Endodermal cell (in vitro differentiated cells): ENCODE measurements around the gene SDK1. TPM values are rescaled to one million over a fixed set of nuclear protein-coding genes. Genes with fewer than 3 reads are reported as not detected.
A peak's percentile ranks its signal among the peaks of the same experiment; 100 is the strongest.

Experiments
- DNase-seq: peaks from one replicate; pipeline ENCODE4 v3.0.0-alpha.2; 2017
- H3K27ac ChIP-seq: 2 replicates; pipeline ENCODE4 v1.5.1; 2013; ENCODE audit warnings: mild to moderate bottlenecking, low read depth, low read length, moderate library complexity
- H3K27me3 ChIP-seq: 2 replicates; pipeline ENCODE4 v1.6.1; 2013; ENCODE audit warnings: mild to moderate bottlenecking, low read length, moderate library complexity; ENCODE audit not compliant: insufficient read depth, control insufficient read depth, poor library complexity, severe bottlenecking
- H3K36me3 ChIP-seq: 2 replicates; pipeline ENCODE4 v1.7.0; 2013; ENCODE audit warnings: mild to moderate bottlenecking, low read length, moderate library complexity; ENCODE audit not compliant: control insufficient read depth, insufficient read depth
- H3K4me1 ChIP-seq: one replicate; pipeline ENCODE4 v1.7.0; 2013; ENCODE audit warnings: low read length; ENCODE audit not compliant: control insufficient read depth, insufficient read depth
- H3K4me3 ChIP-seq: 2 replicates; pipeline ENCODE4 v1.5.1; 2013; ENCODE audit warnings: mild to moderate bottlenecking, low read length, moderate library complexity
- H3K9ac ChIP-seq: 2 replicates; pipeline ENCODE4 v1.6.1; 2013; ENCODE audit warnings: mild to moderate bottlenecking, low read length, moderate library complexity; ENCODE audit not compliant: poor library complexity, severe bottlenecking; ENCODE audit errors: extremely low read depth
- H3K9me3 ChIP-seq: 2 replicates; pipeline ENCODE4 v1.6.1; 2013; ENCODE audit warnings: mild to moderate bottlenecking, low read length, moderate library complexity; ENCODE audit not compliant: control insufficient read depth
- H3K27ac Mint-ChIP-seq: 2 replicates; pipeline ENCODE4 v1.8.0; 2020; ENCODE audit warnings: mixed read lengths
- H3K27me3 Mint-ChIP-seq: 2 replicates; pipeline ENCODE4 v1.8.0; 2021; ENCODE audit warnings: mild to moderate bottlenecking, mixed read lengths; ENCODE audit not compliant: insufficient read depth
- H3K36me3 Mint-ChIP-seq: 2 replicates; pipeline ENCODE4 v1.8.0; 2020; ENCODE audit warnings: low read depth, mixed read lengths
- H3K4me1 Mint-ChIP-seq: 2 replicates; pipeline ENCODE4 v1.8.0; 2020; ENCODE audit warnings: mixed read lengths
- H3K4me3 Mint-ChIP-seq: 2 replicates; pipeline ENCODE4 v1.8.0; 2020; ENCODE audit warnings: mild to moderate bottlenecking, moderate library complexity, mixed read lengths
- H3K9me3 Mint-ChIP-seq: 2 replicates; pipeline ENCODE4 v1.8.0; 2020; ENCODE audit warnings: mild to moderate bottlenecking, mixed read lengths
- WGBS, 2 experiments: methylation state at CpG; one replicate each; pipeline versions ENCODE4 v1.1.5 to v1.1.7; 2013; ENCODE audit warnings: missing lambda C conversion rate in 2 of 2, mixed read lengths in 1 of 2; ENCODE audit not compliant: insufficient coverage in 1 of 2, insufficient read length in 1 of 2; 5-methylcytosine and 5-hydroxymethylcytosine counted together
- total RNA-seq, 2 donors: library from RNA; stranded (reverse); fragmentation: NEBNext Ultra II Directional in 1 of 2; extraction: Animal tissue kit (Norgen Biotek cat#: 25700) in 1 of 2; gene quantifications; 2 replicates in 1 of 2; 3 replicates in 1 of 2; pipeline ENCODE4 v1.2.1, GENCODE V29; 2021
- TF ChIP-seq, protein P1 (sequence below): fragments of 200-600 bp; sonication (generic); conservative IDR thresholded peaks from 2 replicates; pipeline ENCODE4 v1.5.0; 2021; ENCODE audit warnings: antibody characterized with exemption, mild to moderate bottlenecking

The SDK1 gene
- total RNA-seq, 2 donors from 2014 or later = 22.7 to 23.1 TPM

DNA sequence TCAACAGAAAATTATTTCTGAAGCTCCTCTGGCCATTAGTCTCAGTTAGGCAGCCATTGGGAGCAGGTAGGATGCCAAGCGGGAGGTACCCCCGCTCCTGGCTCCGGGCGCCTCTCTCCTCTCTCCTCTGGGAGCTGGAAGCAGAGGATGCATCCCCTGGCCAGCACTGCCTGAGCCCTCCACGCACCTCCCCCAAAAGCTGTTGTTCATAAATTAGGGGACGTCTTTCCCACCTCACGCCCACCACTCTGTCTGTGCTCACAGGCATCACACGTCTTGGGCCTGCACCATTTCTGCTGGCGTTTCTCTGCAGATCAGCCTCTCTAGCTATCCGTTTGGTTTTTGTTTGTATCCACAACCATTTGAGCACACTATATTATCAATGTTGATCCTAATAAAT is 772.0 kb downstream of the SDK1 start:
- H3K27me3 Mint-ChIP-seq = no peaks in the 10 kb centered on the region
- H3K36me3 Mint-ChIP-seq = peaks cover 23% of the 10 kb centered on the region
- no peaks in the 10 kb centered on the region for H3K27me3 ChIP-seq
- TF ChIP-seq, protein P1, sequence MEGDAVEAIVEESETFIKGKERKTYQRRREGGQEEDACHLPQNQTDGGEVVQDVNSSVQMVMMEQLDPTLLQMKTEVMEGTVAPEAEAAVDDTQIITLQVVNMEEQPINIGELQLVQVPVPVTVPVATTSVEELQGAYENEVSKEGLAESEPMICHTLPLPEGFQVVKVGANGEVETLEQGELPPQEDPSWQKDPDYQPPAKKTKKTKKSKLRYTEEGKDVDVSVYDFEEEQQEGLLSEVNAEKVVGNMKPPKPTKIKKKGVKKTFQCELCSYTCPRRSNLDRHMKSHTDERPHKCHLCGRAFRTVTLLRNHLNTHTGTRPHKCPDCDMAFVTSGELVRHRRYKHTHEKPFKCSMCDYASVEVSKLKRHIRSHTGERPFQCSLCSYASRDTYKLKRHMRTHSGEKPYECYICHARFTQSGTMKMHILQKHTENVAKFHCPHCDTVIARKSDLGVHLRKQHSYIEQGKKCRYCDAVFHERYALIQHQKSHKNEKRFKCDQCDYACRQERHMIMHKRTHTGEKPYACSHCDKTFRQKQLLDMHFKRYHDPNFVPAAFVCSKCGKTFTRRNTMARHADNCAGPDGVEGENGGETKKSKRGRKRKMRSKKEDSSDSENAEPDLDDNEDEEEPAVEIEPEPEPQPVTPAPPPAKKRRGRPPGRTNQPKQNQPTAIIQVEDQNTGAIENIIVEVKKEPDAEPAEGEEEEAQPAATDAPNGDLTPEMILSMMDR = no peak
- no peak overlapping the region for H3K27ac Mint-ChIP-seq
- H3K4me1 ChIP-seq = no peaks in the 10 kb centered on the region
- peak; percentile 33 for DNase-seq
- H3K27ac ChIP-seq = no peak overlapping the region
- 81 to 92% methylated on average over 5 to 10 of the region's 10 CpGs for WGBS, 2 experiments
- H3K9me3 Mint-ChIP-seq = peaks cover 6% of the 10 kb centered on the region
- H3K9me3 ChIP-seq = no peaks in the 10 kb centered on the region
- peaks cover 13% of the 10 kb centered on the region for H3K4me1 Mint-ChIP-seq
- H3K9ac ChIP-seq = no peak overlapping the region
- H3K4me3 ChIP-seq = no peak overlapping the region
- H3K36me3 ChIP-seq = no peaks in the 10 kb centered on the region
- H3K4me3 Mint-ChIP-seq = no peak overlapping the region

- Histone ChIP-seq H3K4me3 (no peak overlapping the region), H3K36me3 (no peaks in the 10 kb centered on the region), H3K27me3 (no peaks in the 10 kb centered on the region), H3K4me1 (no peaks in the 10 kb centered on the region), H3K9ac (no peak overlapping the region), H3K27ac (no peak overlapping the region), H3K9me3 (no peaks in the 10 kb centered on the region)
- Mint-ChIP-seq H3K27ac (no peak overlapping the region), H3K9me3 (peaks cover 6% of the 10 kb centered on the region), H3K27me3 (no peaks in the 10 kb centered on the region), H3K4me1 (peaks cover 13% of the 10 kb centered on the region), H3K36me3 (peaks cover 29% of the 10 kb centered on the region), H3K4me3 (no peak overlapping the region)
- WGBS, 2 experiments = 88 to 93% methylated on average over 5 to 13 of the region's 13 CpGs
- TF ChIP-seq, protein P1 = no peak
- DNase-seq = peak; percentile 45
These were observed 772.7 kb downstream of the SDK1 start for GRCh38 chr7:4073750-4074149.

GRCh38 chr7:4074407-4074806 is 773.4 kb downstream of the SDK1 start:
- Mint-ChIP-seq H3K27me3 (no peaks in the 10 kb centered on the region), H3K9me3 (peaks cover 6% of the 10 kb centered on the region), H3K27ac (peak overlapping the region; percentile 53), H3K36me3 (peaks cover 32% of the 10 kb centered on the region), H3K4me1 (peaks cover 13% of the 10 kb centered on the region), H3K4me3 (no peak overlapping the region)
- TF ChIP-seq, protein P1 = no peak
- no peak overlapping the region for H3K4me3 ChIP-seq
- H3K36me3 ChIP-seq = no peaks in the 10 kb centered on the region
- H3K27ac ChIP-seq = no peak overlapping the region
- no peaks in the 10 kb centered on the region for H3K4me1 ChIP-seq
- DNase-seq = peak; percentile 2
- H3K9ac ChIP-seq = no peak overlapping the region
- H3K27me3 ChIP-seq = no peaks in the 10 kb centered on the region
- no peaks in the 10 kb centered on the region for H3K9me3 ChIP-seq
- WGBS, 2 experiments = 89% methylated on average over 6 to 8 of the region's 8 CpGs
